Fibroblast of villous mesenchyme (primary cell): ENCODE results near the gene RALB. TPM values are rescaled to one million over a fixed set of nuclear protein-coding genes. Genes with fewer than 3 reads are reported as not detected.
"Not testable (repeated sequence)": the region's sequence is repeated elsewhere in the genome, so short reads cannot be mapped to it uniquely, and the experiment has no call there.

Experiments
- DNase-seq: peaks from one replicate; pipeline ENCODE4 v3.0.0-alpha.2; 2010; ENCODE audit warnings: low read depth
- H3K4me3 ChIP-seq: 2 replicates; pipeline ENCODE4 v1.5.1; 2011; ENCODE audit warnings: low read depth, mild to moderate bottlenecking, low read length
- total RNA-seq: library from RNA; depleted of rRNA; stranded (reverse); fragments of >200 nt; gene quantifications from 2 replicates; pipeline ENCODE4 v1.2.3, GENCODE V29; 2012
- TF ChIP-seq, protein P1 (sequence below): IDR thresholded peaks from 2 replicates; pipeline ENCODE4 v1.5.1; 2012; ENCODE audit warnings: low read depth, mild to moderate bottlenecking, low read length; ENCODE audit not compliant: insufficient read depth

RALB gene
- total RNA-seq, 1 donor = 66.9 TPM

DNA sequence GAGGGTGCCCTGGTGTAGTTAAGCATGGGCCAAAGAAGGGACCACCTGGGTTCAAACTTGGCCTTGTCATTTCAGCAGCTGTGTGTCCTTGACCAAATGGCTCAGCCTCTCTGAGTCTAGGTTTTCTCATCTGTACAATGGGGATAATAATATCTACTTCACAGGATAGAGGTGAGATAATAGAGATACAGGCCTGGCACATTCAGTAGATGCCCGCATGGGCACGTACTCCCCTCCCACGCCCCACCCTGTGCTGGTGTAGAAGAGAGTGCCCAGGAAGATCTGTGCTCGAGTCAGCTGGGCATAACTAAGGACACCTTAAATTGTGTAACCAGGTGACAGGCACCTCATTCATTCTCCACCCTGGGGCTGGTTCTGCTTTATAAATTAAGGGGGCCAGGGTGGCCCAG, 21.1 kb upstream of the RALB start:
- TF ChIP-seq, protein P1, sequence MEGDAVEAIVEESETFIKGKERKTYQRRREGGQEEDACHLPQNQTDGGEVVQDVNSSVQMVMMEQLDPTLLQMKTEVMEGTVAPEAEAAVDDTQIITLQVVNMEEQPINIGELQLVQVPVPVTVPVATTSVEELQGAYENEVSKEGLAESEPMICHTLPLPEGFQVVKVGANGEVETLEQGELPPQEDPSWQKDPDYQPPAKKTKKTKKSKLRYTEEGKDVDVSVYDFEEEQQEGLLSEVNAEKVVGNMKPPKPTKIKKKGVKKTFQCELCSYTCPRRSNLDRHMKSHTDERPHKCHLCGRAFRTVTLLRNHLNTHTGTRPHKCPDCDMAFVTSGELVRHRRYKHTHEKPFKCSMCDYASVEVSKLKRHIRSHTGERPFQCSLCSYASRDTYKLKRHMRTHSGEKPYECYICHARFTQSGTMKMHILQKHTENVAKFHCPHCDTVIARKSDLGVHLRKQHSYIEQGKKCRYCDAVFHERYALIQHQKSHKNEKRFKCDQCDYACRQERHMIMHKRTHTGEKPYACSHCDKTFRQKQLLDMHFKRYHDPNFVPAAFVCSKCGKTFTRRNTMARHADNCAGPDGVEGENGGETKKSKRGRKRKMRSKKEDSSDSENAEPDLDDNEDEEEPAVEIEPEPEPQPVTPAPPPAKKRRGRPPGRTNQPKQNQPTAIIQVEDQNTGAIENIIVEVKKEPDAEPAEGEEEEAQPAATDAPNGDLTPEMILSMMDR = no peak
- H3K4me3 ChIP-seq = no peak overlapping the region
- no peak for DNase-seq

DNA sequence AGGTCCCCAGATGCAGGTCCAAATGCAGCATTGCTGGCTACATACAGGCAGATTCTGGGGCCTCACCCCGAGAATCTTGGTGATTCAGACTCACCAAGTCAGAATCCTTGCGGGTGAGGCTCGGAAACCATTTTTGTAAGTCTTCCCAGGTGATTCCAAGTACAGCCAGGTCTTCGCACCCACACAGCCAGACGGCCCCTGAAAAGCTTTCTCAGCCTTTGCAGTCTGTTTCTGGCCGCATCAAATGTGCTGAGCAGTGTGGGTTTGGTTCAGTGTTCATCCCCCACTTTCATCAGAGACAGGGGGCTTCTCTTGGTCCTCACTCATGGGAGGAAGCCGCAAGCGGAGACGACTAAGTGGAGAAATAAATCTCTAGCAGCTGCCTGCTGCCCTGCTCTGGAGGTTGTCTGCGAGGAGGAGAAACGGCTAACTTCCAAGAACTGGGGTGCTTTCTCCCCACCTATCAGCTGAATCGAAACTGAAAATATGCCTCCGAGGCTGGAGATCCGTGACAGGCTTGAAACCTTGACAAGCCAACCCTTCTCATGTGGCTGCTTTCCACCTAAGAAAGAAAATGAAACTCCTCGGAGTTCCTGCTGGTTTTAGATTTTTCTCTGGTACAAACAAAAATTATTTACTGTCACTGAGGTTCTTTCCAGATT, 20.5 kb upstream of the RALB start:
- TF ChIP-seq, protein P1 = no peak
- DNase-seq = peak; percentile 75
- H3K4me3 ChIP-seq = peak overlapping the region; percentile 48

DNA sequence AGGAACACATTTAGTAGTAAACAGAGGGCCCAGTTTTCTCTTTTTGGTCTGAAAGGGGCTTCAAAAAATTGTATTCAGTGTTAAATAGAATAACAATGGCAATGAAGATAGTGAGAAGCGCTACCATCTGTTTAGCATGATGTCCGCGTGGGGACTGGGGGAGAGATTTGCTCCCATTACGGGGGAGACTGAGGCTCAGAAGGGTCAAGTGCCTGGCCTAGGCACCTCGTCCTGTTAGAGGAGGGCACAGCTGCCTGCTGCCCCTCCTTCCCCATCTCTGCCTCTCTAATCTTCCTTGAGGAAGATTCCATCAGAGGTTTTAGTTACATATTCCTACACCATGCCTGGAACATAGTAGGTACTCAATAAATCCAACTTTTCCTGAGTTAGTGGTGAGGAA, 19.4 kb upstream of the RALB start:
- TF ChIP-seq, protein P1 = no peak
- no peak overlapping the region for H3K4me3 ChIP-seq
- no peak for DNase-seq

DNA sequence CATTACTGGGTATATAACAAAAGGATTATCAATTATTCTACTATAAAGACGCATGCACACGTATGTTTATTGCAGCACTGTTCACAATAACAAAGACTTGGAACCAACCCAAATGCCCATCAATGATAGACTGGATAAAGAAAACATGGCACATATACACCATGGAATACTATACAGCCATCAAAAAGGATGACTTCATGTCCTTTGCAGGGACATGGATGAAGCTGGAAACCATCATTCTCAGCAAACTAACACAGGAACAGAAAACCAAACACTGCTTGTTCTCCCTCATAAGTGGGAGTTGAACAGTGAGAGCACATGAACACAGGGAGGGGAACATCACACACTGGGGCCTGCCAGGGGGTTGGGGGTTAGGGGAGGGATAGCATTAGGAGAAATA, 17.5 kb upstream of the RALB start:
- not testable (repeated sequence) for DNase-seq

DNA sequence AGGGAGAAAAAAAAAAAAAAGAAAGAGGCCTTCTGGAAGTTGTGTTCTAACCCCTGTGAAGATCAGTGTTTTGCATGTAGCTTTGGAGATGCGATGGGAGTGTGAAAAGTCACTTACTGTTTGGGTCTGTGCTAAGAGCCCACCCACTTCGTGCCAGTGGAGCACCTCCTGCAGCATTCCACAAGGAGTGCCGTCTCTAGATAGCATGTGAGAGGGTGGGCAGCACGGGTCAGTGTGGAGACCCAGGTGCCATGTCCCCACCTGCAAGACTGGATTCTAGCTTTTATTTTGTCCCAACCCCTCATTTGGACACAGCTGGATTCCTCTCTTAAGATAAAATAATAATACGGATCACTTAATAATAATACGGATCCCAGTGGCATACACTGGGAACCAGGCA, 17.0 kb upstream of the RALB start:
- TF ChIP-seq, protein P1 = no peak
- no peak for DNase-seq
- H3K4me3 ChIP-seq = no peak overlapping the region

More for the DNA sequence above, 17.5 kb upstream of the RALB start:
- not testable (repeated sequence) for H3K4me3 ChIP-seq

DNA sequence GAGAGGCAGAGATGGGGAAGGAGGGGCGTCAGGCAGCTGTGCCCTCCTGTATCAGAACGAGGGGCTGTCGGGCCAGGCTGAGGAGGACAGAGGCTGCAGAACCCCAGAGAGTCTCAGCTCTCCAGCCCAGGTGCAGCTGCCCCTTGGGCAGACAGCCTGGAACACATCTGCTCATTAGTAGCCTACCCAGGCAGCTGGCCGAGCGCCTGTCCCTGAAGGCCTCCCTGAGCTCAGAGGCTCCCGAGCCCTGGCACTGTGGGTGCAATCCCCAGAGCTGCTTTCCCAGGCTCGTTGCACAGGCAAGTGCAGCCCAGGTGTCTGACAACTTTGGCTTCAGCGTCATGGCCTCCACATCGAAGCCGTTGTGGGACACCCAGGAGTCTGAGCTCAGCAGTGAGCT, 16.3 kb upstream of the RALB start:
- no peak overlapping the region for H3K4me3 ChIP-seq
- no peak for DNase-seq
- TF ChIP-seq, protein P1 = no peak

DNA sequence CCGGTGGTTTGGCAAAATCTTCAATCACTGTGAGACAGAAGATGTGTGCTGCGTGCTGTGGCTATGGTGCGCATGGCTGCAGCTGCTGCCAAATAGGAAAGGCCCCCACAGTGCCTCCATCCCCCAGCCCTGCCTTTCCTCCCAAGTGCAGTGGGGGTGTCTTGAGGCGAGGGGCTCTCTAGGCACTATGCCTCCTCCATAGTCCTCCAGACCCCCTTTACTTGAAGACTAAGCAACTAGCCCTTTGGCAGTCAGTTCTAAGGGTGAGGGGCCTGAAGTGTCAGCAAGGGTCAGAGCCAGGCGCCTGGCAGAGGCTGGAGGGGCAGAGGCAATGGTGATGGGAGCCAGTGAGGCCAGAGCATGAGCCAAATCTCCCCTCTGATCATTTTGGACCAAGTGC, 15.9 kb upstream of the RALB start:
- H3K4me3 ChIP-seq = no peak overlapping the region
- TF ChIP-seq, protein P1 = no peak
- no peak for DNase-seq
